NCI-H748 treated with DMSO at 0.1 percent for 48 hours (cell line): Measurements from ENCODE around the gene MCUB.

Experiments
- DNase-seq: peaks from one replicate; lab custom pipeline; 2025; lab: John Stamatoyannopoulos, UW

Gene MCUB

GRCh38 chr4:109683621-109684253 lies 123.7 kb downstream of the MCUB start:
- no peak for DNase-seq

- no peak for DNase-seq
These were observed 124.7 kb downstream of the MCUB start for GRCh38 chr4:109684727-109685126.

DNA sequence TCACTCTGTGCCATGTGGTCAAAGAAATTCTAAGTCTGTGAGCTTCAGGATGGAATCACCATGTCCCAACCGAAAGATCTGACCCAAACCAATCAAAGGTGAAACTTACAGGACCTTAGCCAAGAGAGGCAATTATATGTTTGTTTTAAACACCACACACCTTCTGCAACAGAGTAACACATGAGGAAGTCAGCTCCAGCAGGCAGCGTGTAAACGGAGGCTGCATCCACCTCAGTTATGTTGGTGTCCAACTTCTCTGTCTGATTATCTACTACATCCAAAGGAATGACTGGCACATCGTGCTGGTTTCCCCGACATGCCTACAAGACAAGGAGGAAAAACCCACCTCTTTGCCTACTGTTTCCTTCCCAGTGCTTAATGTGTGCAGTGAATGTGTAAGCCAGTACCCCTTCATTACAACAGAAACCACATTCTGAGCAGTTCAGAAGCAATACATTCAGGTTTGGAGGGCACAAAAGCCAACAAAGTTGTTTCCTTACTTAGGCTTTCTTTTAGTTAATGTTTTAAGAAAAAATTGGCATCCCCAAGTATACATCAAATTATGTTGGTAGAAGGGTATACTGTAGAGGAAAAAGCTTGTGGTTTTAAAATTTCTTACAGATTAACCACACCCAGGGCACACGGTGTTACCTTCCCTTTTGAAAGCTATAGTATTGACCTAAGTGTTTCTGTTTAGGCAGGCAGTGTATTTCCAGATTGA lies 130.8 kb downstream of the MCUB start:
- DNase-seq = no peak

GRCh38 chr4:109691411-109691920 lies 131.4 kb downstream of the MCUB start:
- DNase-seq = no peak

- DNase-seq = no peak
These were observed 138.6 kb downstream of the MCUB start for GRCh38 chr4:109698656-109699055.

DNA sequence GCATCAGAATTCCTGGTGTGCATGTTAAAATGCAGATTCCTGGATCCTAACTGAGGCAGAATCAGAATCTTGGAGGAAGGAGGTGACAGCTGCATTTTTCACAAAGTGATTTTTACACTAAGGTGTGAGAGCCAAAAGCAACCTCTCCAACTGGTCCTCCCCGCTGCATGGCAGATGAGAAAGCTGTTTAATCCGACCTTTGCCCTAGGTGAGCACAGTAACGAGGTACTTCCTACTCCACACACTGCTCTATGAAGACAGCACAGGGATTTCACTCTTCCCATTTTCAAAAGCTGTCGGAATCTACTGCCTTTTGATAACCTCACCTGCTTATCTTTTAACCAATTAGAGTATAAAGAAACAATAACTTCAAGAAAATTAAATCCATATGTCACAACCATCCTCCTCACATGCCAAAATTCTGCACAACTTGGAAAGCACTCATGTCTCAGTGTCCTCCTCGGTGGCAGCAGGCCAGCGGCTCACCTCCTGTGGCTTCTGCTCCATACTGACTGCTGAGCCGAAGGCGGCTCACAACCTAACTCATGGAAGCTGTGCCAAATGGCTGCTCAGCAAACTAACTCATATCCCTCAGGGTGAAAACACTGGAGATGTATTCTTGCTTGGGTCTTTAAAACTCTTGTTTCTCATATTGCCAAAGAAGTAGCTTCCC lies 139.6 kb downstream of the MCUB start:
- DNase-seq = no peak

DNA sequence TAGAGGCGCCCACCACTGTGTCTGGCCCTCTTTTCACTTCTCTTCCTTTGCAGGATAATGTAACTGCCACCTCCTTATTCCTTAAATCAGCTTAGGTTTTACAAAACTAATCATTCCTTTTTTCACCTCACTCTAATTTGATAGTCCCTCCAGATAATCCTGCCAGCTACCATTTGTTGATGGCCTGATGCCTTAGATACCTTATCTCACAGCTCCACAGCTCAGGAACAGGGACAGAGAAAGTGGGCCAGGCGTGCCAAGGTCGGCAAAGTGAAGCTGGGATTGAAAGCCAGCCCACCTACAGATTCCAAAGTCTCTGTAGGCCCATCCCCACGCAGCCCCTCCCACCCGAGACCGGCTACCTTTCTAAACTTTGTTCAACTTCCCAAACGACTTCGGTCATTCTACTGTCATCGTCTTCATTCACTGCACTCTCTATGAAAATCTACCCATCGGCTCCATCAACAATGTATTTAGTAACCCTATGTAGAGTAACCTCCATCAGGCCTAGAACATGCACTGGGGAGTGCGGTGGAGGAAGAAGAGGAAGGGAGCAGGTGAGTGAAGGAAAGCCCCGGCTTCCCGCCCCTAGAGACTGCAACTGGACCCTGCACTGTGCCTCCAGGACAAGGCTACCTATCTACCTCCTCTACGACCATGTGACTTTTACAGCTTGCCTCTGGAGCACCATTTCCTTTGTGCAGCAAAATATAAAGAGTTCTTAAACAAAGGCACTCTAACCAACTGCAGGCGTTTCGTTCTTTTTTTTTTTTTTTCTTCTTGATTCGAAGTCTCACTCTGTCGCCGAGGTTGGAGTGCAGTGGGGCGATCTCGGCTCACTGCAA lies 141.7 kb downstream of the MCUB start:
- no peak for DNase-seq

- DNase-seq = peak; percentile 56
These were observed 143.1 kb downstream of the MCUB start, which contains the start of gene CASP6 for GRCh38 chr4:109702950-109703663. TSS of gene CASP6 (minus strand) at chr4:109703445. CDS start at chr4:109703395, 50 bp downstream.

GRCh38 chr4:109703664-109704361 lies 143.8 kb downstream of the MCUB start:
- no peak for DNase-seq

GRCh38 chr4:109708435-109708834 lies 148.4 kb downstream of the MCUB start:
- no peak for DNase-seq

- DNase-seq = no peak
These were observed 148.9 kb downstream of the MCUB start for GRCh38 chr4:109708990-109709389.

GRCh38 chr4:109713500-109713899 lies 153.5 kb downstream of the MCUB start:
- no peak for DNase-seq

GRCh38 chr4:109718759-109719158 lies 158.7 kb downstream of the MCUB start:
- no peak for DNase-seq

DNA sequence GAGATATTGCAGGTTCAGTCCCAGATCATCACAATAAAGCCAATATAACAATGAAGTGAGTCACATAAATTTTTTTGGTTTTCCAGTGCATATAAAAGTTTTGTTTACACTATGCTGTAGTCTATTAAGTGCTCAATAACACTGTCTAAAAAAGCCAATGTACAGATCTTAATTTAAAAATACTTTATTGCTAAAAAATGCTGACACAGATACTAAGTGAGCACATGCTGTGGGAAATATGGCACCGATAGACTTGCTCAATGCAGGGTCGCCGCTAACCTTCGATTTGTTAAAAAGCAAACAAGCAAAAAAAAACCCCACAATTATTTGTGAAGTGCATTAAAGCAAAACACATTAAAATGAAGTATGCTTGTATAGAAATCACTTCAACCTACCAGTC lies 159.6 kb downstream of the MCUB start:
- no peak for DNase-seq

DNA sequence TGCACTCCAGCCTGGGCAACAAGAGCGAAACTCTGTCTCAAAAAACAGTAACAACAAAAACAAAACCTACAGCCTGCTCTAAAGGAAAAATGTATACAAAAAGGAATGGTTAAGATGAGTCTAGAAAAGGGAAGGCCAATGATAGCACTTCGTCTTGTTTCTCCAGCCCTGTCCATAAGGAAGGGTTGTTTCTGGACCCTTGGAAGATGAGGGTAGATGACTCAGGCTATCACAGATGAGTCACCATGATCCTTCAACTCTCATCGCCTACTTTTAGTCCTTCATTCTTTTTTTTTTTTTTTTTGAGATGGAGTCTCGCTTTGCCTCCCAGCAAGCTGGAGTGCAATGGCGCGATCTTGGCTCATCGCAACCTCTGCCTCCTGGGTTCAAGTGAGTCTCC lies 161.0 kb downstream of the MCUB start:
- no peak for DNase-seq

DNA sequence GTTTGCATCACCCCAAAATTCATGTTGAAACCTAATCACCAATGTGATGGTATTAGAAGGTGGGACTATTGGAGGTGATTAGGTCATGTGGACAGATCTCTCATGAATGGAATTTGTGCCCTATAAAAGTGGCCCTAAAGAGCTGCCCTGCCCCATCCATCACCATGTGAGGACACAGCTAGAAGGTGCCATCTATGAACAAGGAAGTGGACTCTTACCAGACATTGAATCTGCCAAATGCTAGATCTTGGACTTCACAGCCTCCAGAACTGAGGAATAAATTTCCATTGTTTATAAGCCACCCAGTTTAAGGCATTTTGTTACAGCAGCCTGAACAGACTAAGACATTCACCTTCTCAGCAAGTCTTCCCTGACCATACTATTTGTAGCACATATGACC lies 162.3 kb downstream of the MCUB start:
- DNase-seq = no peak

DNA sequence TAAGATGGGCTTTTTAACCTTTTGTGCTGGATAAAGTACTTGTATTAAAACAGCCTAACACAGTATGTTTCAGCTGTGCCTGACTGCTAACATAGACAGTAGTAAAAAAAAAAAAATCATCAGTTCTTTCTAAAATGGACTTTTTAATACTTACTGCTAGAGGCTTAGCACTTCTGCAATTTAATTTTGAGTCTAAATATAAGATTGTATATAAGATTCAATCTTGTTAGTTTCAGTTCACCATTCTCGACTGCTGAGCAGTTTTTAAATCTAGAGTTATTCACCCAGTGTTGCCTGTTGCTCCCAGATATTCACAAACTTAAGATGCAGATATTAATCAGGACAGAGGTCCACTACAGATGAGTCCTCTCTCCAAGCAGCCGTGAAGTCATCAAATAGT lies 163.1 kb downstream of the MCUB start:
- DNase-seq = no peak

DNA sequence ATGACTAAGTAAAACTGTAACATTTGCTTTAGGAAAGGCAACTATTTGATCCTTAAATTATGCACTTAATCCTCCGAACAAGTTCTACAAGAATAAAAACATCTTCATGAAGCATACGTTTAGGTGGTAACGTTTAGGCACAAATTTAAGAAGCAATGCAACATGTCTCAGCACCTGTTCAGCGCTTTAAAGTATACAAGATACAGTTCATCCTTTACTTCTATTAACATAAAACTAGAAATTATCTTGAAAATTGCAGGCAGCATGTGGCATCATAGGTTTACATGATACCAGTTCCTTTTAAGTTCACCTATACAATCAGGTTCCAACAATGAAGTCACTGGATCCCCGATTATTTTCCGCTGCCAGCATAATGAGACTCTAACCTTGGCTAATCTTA lies 168.3 kb downstream of the MCUB start:
- no peak for DNase-seq

GRCh38 chr4:109729117-109729717 lies 169.2 kb downstream of the MCUB start:
- no peak for DNase-seq
